IPS DF 6.9 (cell line): ENCODE results near the gene ZNF827.

ENCODE experiments used
- DNase-seq: peaks from one replicate; pipeline ENCODE4 v3.0.0-alpha.2; 2013; ENCODE audit warnings: low read depth, low spot score
- H3K27ac ChIP-seq: one replicate; pipeline ENCODE4 v1.5.1; 2013; ENCODE audit warnings: low read length, control low read depth
- H3K27me3 ChIP-seq: 2 replicates; pipeline ENCODE4 v1.6.1; 2013; ENCODE audit warnings: mild to moderate bottlenecking, low read length; ENCODE audit not compliant: control insufficient read depth, insufficient read depth
- H3K36me3 ChIP-seq: 2 replicates; pipeline ENCODE4 v1.6.1; 2013; ENCODE audit warnings: low read length; ENCODE audit not compliant: control insufficient read depth, insufficient read depth
- H3K4me1 ChIP-seq: 2 replicates; pipeline ENCODE4 v1.6.1; 2013; ENCODE audit warnings: low read length; ENCODE audit not compliant: control insufficient read depth, insufficient read depth
- H3K4me3 ChIP-seq: 2 replicates; pipeline ENCODE4 v1.5.1; 2013; ENCODE audit warnings: mild to moderate bottlenecking, low read length
- H3K9me3 ChIP-seq: 2 replicates; pipeline ENCODE4 v1.6.1; 2013; ENCODE audit warnings: low read length, inconsistent platforms; ENCODE audit not compliant: control insufficient read depth, insufficient read depth
- WGBS: extraction: QIAGEN DNeasy Blood & Tissue Kit; methylation state at CpG from one replicate; pipeline ENCODE4 v1.1.7; 2013; ENCODE audit warnings: mixed read lengths, missing lambda C conversion rate; ENCODE audit not compliant: insufficient read length, insufficient coverage; 5-methylcytosine and 5-hydroxymethylcytosine counted together

The ZNF827 gene

GRCh38 chr4:145866991-145867390, 71.6 kb downstream of the ZNF827 start:
- Histone ChIP-seq H3K9me3 (no peaks in the 10 kb centered on the region), H3K36me3 (no peaks in the 10 kb centered on the region; the same call in 1 of the 2 replicates), H3K4me1 (peaks cover 2% of the 10 kb centered on the region), H3K27me3 (no peaks in the 10 kb centered on the region; the same call in 1 of the 2 replicates), H3K4me3 (no peak overlapping the region), H3K27ac (no peak overlapping the region)
- WGBS = no CpG with 5 or more reads among the region's 4 CpGs
- no peak for DNase-seq

- no peak overlapping the region for H3K27ac ChIP-seq
- H3K36me3 ChIP-seq = no peaks in the 10 kb centered on the region; the same call in 1 of the 2 replicates
- no peaks in the 10 kb centered on the region for H3K9me3 ChIP-seq
- no peak overlapping the region for H3K4me3 ChIP-seq
- H3K27me3 ChIP-seq = no peaks in the 10 kb centered on the region; the same call in 1 of the 2 replicates
- DNase-seq = no peak
- H3K4me1 ChIP-seq = peaks cover 6% of the 10 kb centered on the region
- WGBS = no CpG with 5 or more reads among the region's 5 CpGs
These were observed 73.2 kb downstream of the ZNF827 start for GRCh38 chr4:145865274-145865941.

- Histone ChIP-seq H3K27me3 (no peaks in the 10 kb centered on the region; the same call in 1 of the 2 replicates), H3K4me1 (peaks cover 6% of the 10 kb centered on the region)
- no CpG with 5 or more reads among the region's 2 CpGs for WGBS
These were observed 75.4 kb downstream of the ZNF827 start for GRCh38 chr4:145863191-145863590.

GRCh38 chr4:145861336-145862318, 77.0 kb downstream of the ZNF827 start:
- Histone ChIP-seq H3K27ac (no peak overlapping the region), H3K36me3 (peaks cover 4% of the 10 kb centered on the region; the same call in 1 of the 2 replicates), H3K4me3 (no peak overlapping the region), H3K4me1 (peaks cover 6% of the 10 kb centered on the region), H3K9me3 (no peaks in the 10 kb centered on the region), H3K27me3 (no peaks in the 10 kb centered on the region)
- DNase-seq = no peak
- no CpG with 5 or more reads among the region's 16 CpGs for WGBS

More at GRCh38 chr4:145863191-145863590, 75.4 kb downstream of the ZNF827 start:
- Histone ChIP-seq H3K27ac (no peak overlapping the region), H3K9me3 (no peaks in the 10 kb centered on the region), H3K36me3 (peaks cover 4% of the 10 kb centered on the region; the same call in 1 of the 2 replicates), H3K4me3 (no peak overlapping the region)
- DNase-seq = no peak

GRCh38 chr4:145860897-145861296, 77.7 kb downstream of the ZNF827 start:
- H3K27me3 ChIP-seq = no peaks in the 10 kb centered on the region
- H3K9me3 ChIP-seq = no peaks in the 10 kb centered on the region
- no peak overlapping the region for H3K27ac ChIP-seq
- H3K4me3 ChIP-seq = no peak overlapping the region
- H3K4me1 ChIP-seq = peaks cover 6% of the 10 kb centered on the region
- no peak for DNase-seq
- H3K36me3 ChIP-seq = peaks cover 4% of the 10 kb centered on the region; the same call in 1 of the 2 replicates
- WGBS = no CpG with 5 or more reads among the region's 5 CpGs

- Histone ChIP-seq H3K9me3 (no peaks in the 10 kb centered on the region), H3K27ac (no peak overlapping the region), H3K27me3 (no peaks in the 10 kb centered on the region), H3K4me3 (no peak overlapping the region), H3K4me1 (peaks cover 6% of the 10 kb centered on the region), H3K36me3 (peaks cover 4% of the 10 kb centered on the region; the same call in 1 of the 2 replicates)
- no CpG with 5 or more reads among the region's 5 CpGs for WGBS
- DNase-seq = no peak
These were observed 78.2 kb downstream of the ZNF827 start for GRCh38 chr4:145860446-145860845.

GRCh38 chr4:145859926-145860325, 78.7 kb downstream of the ZNF827 start:
- Histone ChIP-seq H3K27me3 (no peaks in the 10 kb centered on the region), H3K4me1 (peaks cover 6% of the 10 kb centered on the region), H3K27ac (no peak overlapping the region), H3K4me3 (no peak overlapping the region), H3K36me3 (peaks cover 4% of the 10 kb centered on the region; the same call in 1 of the 2 replicates), H3K9me3 (no peaks in the 10 kb centered on the region)
- WGBS = no CpG with 5 or more reads among the region's 3 CpGs
- no peak for DNase-seq

GRCh38 chr4:145859426-145859825, 79.2 kb downstream of the ZNF827 start:
- Histone ChIP-seq H3K36me3 (peaks cover 4% of the 10 kb centered on the region; the same call in 1 of the 2 replicates), H3K9me3 (no peaks in the 10 kb centered on the region), H3K4me3 (no peak overlapping the region), H3K27me3 (no peaks in the 10 kb centered on the region), H3K4me1 (peaks cover 6% of the 10 kb centered on the region), H3K27ac (no peak overlapping the region)
- no peak for DNase-seq
- no CpG with 5 or more reads among the region's 8 CpGs for WGBS

- H3K9me3 ChIP-seq = no peaks in the 10 kb centered on the region
- WGBS = no CpG with 5 or more reads among the region's 3 CpGs
- H3K4me3 ChIP-seq = no peak overlapping the region
- no peaks in the 10 kb centered on the region; the same call in 1 of the 2 replicates for H3K36me3 ChIP-seq
- DNase-seq = no peak
- H3K4me1 ChIP-seq = no peaks in the 10 kb centered on the region
- no peak overlapping the region for H3K27ac ChIP-seq
- H3K27me3 ChIP-seq = no peaks in the 10 kb centered on the region
These were observed 86.3 kb downstream of the ZNF827 start for GRCh38 chr4:145852256-145852839.
